D721Med (cell line): ENCODE measurements around the gene KRT76.
"Not testable (repeated sequence)": the region's sequence is repeated elsewhere in the genome, so short reads cannot be mapped to it uniquely, and the experiment has no call there.

ENCODE experiments used
- DNase-seq: peaks from one replicate; pipeline ENCODE4 v3.0.0; 2011; ENCODE audit warnings: low spot score; ENCODE audit not compliant: insufficient read length
- FAIRE-seq: peaks from 2 replicates; lab custom pipeline; 2011; peaks lifted over from hg19 to GRCh38; lab: Jason Lieb, UNC
- CTCF ChIP-seq: IDR thresholded peaks from 2 replicates; pipeline ENCODE4 v1.5.1; 2012; ENCODE audit warnings: mild to moderate bottlenecking, control low read depth; ENCODE audit not compliant: insufficient read depth; ENCODE audit errors: missing control alignments

Gene KRT76

GRCh38 chr12:52765702-52766101 is 11.4 kb downstream of the KRT76 start:
- FAIRE-seq = no peak
- no peak for DNase-seq
- no peak for TF ChIP-seq CTCF

- DNase-seq (no peak), FAIRE-seq (no peak)
- TF ChIP-seq CTCF = no peak
These were observed 13.2 kb downstream of the KRT76 start for GRCh38 chr12:52763991-52764390.

GRCh38 chr12:52763036-52763659 is 14.0 kb downstream of the KRT76 start:
- TF ChIP-seq CTCF = no peak
- DNase-seq = no peak
- no peak for FAIRE-seq

- FAIRE-seq (no peak), DNase-seq (no peak)
- TF ChIP-seq CTCF = no peak
These were observed 15.3 kb downstream of the KRT76 start for GRCh38 chr12:52761802-52762201.

GRCh38 chr12:52761218-52761617 is 15.9 kb downstream of the KRT76 start:
- FAIRE-seq = not testable (repeated sequence)

GRCh38 chr12:52760623-52761022 is 16.5 kb downstream of the KRT76 start:
- TF ChIP-seq CTCF = no peak
- no peak for DNase-seq
- FAIRE-seq = no peak

More at GRCh38 chr12:52761218-52761617, 15.9 kb downstream of the KRT76 start:
- DNase-seq = not testable (repeated sequence)

- DNase-seq (no peak), FAIRE-seq (no peak)
- no peak for TF ChIP-seq CTCF
These were observed 17.4 kb downstream of the KRT76 start for GRCh38 chr12:52759695-52760094.
